GM23338 (cell line): ENCODE data around the gene FLT1. TPM values are rescaled to one million over a fixed set of nuclear protein-coding genes. Genes with fewer than 3 reads are reported as not detected.
A peak's percentile ranks its signal among the peaks of the same experiment; 100 is the strongest.

Experiments used
- ATAC-seq: fragments of 200-7000 bp; cut with Tn5 transposase; 3 replicates; pipeline ENCODE4 v1.9.1; 2020
- DNase-seq: peaks from one replicate; pipeline ENCODE4 v3.0.0-alpha.2; 2015; ENCODE audit warnings: low spot score
- H2AFZ ChIP-seq: fragments of 200-600 bp; sonication (generic); 2 replicates; pipeline ENCODE4 v1.8.0; 2016; ENCODE audit warnings: antibody characterized with exemption, mild to moderate bottlenecking, moderate library complexity
- H3F3A ChIP-seq: fragments of 200-600 bp; sonication (generic); replicated peaks from 2 replicates; pipeline ENCODE4 v1.8.0; 2017; ENCODE audit warnings: antibody characterized with exemption, mixed run types, low read depth
- H3K27ac ChIP-seq: fragments of 200-600 bp; sonication (generic); 2 replicates; pipeline ENCODE4 v1.6.1; 2016; ENCODE audit warnings: low read depth
- H3K27me3 ChIP-seq: fragments of 200-600 bp; sonication (generic); 2 replicates; pipeline ENCODE4 v1.8.0; 2016; ENCODE audit warnings: mild to moderate bottlenecking, mixed run types, moderate library complexity; ENCODE audit not compliant: insufficient read depth
- H3K36me3 ChIP-seq: fragments of 200-600 bp; sonication (generic); 2 replicates; pipeline ENCODE4 v1.8.0; 2016; ENCODE audit warnings: mild to moderate bottlenecking; ENCODE audit not compliant: insufficient read depth
- H3K4me1 ChIP-seq: fragments of 200-600 bp; sonication (generic); 2 replicates; pipeline ENCODE4 v1.8.0; 2016; ENCODE audit warnings: mild to moderate bottlenecking, moderate library complexity; ENCODE audit not compliant: insufficient read depth
- H3K4me2 ChIP-seq: fragments of 200-600 bp; sonication (generic); 2 replicates; pipeline ENCODE4 v1.7.1; 2017; ENCODE audit warnings: mixed run types
- H3K4me3 ChIP-seq: fragments of 200-600 bp; sonication (generic); 2 replicates; pipeline ENCODE4 v1.6.1; 2016; ENCODE audit warnings: mixed run types
- H3K79me2 ChIP-seq: fragments of 200-600 bp; sonication (generic); replicated peaks from 2 replicates; pipeline ENCODE4 v1.8.0; 2017; ENCODE audit warnings: mild to moderate bottlenecking; ENCODE audit not compliant: insufficient read depth
- H3K9me2 ChIP-seq: fragments of 200-600 bp; sonication (generic); 2 replicates; pipeline ENCODE4 v1.8.0; 2017; ENCODE audit not compliant: insufficient read depth
- H4K20me1 ChIP-seq: fragments of 200-600 bp; sonication (generic); replicated peaks from 2 replicates; pipeline ENCODE4 v1.8.0; 2017; ENCODE audit warnings: mild to moderate bottlenecking; ENCODE audit not compliant: insufficient read depth
- H3K27ac Mint-ChIP-seq: 2 replicates; pipeline ENCODE4 v1.8.0; 2020; ENCODE audit warnings: inconsistent platforms, mild to moderate bottlenecking, moderate library complexity, mixed read lengths
- H3K27me3 Mint-ChIP-seq: 3 replicates; pipeline ENCODE4 v1.8.0; 2022; ENCODE audit warnings: low read depth, mild to moderate bottlenecking, moderate library complexity, mixed read lengths, inconsistent platforms; ENCODE audit not compliant: insufficient read depth, poor library complexity
- H3K36me3 Mint-ChIP-seq: 3 replicates; pipeline ENCODE4 v1.8.0; 2021; ENCODE audit warnings: low read depth, mild to moderate bottlenecking, inconsistent platforms, moderate library complexity, mixed read lengths
- H3K4me1 Mint-ChIP-seq: 3 replicates; pipeline ENCODE4 v1.8.0; 2020; ENCODE audit warnings: mild to moderate bottlenecking, inconsistent platforms, mixed read lengths
- H3K4me3 Mint-ChIP-seq: 3 replicates; pipeline ENCODE4 v1.8.0; 2021; ENCODE audit warnings: moderate library complexity, mild to moderate bottlenecking, inconsistent platforms, mixed read lengths
- H3K9me3 Mint-ChIP-seq: 3 replicates; pipeline ENCODE4 v1.8.0; 2020; ENCODE audit warnings: moderate library complexity, mild to moderate bottlenecking, inconsistent platforms, mixed read lengths
- CREB1 ChIP-seq: fragments of 250-450 bp; sonication (Bioruptor Pico); IDR thresholded peaks from 2 replicates; pipeline ENCODE4 v1.5.0; 2020; ENCODE audit warnings: low read depth, mild to moderate bottlenecking, moderate library complexity
- CTCF ChIP-seq, 2 experiments: fragments of 200-600 bp in 1 of 2; sonication (generic) in 1 of 2; conservative IDR thresholded peaks; 2 replicates each; pipeline versions ENCODE4 v1.5.1 to v1.6.1; 2016 to 2017; ENCODE audit warnings: antibody characterized with exemption in 2 of 2, low read depth in 2 of 2, mild to moderate bottlenecking in 2 of 2, moderate library complexity in 1 of 2
- EZH2 ChIP-seq: fragments of 200-600 bp; sonication (generic); IDR thresholded peaks from one replicate; pipeline ENCODE4 v1.8.0; 2017; ENCODE audit warnings: antibody characterized with exemption, mild to moderate bottlenecking, low read depth; ENCODE audit not compliant: unreplicated experiment
- EZH2phosphoT487 ChIP-seq: fragments of 200-600 bp; sonication (generic); IDR thresholded peaks from one replicate; pipeline ENCODE4 v1.8.1; 2018; ENCODE audit warnings: antibody characterized with exemption; ENCODE audit not compliant: unreplicated experiment
- JUNB ChIP-seq: IDR thresholded peaks from one replicate; pipeline ENCODE4 v1.6.1; 2016; ENCODE audit warnings: antibody characterized with exemption; ENCODE audit not compliant: unreplicated experiment
- NANOG ChIP-seq: IDR thresholded peaks from 2 replicates; pipeline ENCODE4 v1.6.1; 2016; ENCODE audit warnings: antibody characterized with exemption, borderline replicate concordance
- POLR2AphosphoS5 ChIP-seq: IDR thresholded peaks from 2 replicates; pipeline ENCODE4 v1.6.1; 2016; ENCODE audit warnings: antibody characterized with exemption, low read depth
- STAT1 ChIP-seq: IDR thresholded peaks from one replicate; pipeline ENCODE4 v1.6.1; 2016; ENCODE audit warnings: antibody characterized with exemption; ENCODE audit not compliant: unreplicated experiment
- ZNF114 ChIP-seq: fragments of 250-450 bp; sonication (Bioruptor Pico); IDR thresholded peaks from 2 replicates; pipeline ENCODE4 v1.5.0; 2020; ENCODE audit warnings: mild to moderate bottlenecking, moderate library complexity
- ZNF331 ChIP-seq: fragments of 250-450 bp; sonication (Bioruptor Pico); IDR thresholded peaks from 2 replicates; pipeline ENCODE4 v1.5.0; 2020; ENCODE audit warnings: low read depth, mild to moderate bottlenecking, moderate library complexity
- ZNF462 ChIP-seq: fragments of 250-450 bp; sonication (Bioruptor Pico); IDR thresholded peaks from 2 replicates; pipeline ENCODE4 v1.5.0; 2020; ENCODE audit warnings: mild to moderate bottlenecking, moderate library complexity
- polyA plus RNA-seq: library from polyadenylated mRNA; unstranded; fragments of >200 nt; fragmentation: Nextera tagmentation; extraction: Ambion mirVana; gene quantifications from 2 replicates; pipeline ENCODE4 v1.2.1, GENCODE V29; 2016
- total RNA-seq: library from RNA; depleted of rRNA; stranded (reverse); fragments of >200 nt; shearing (Covaris generic); gene quantifications from 2 replicates; pipeline ENCODE4 v1.2.3, GENCODE V29; 2014
- TF ChIP-seq, protein P1 (sequence below): IDR thresholded peaks from 2 replicates; pipeline ENCODE4 v1.6.1; 2016; ENCODE audit warnings: antibody characterized with exemption
- TF ChIP-seq, protein P2 (sequence below): IDR thresholded peaks from one replicate; pipeline ENCODE4 v1.6.1; 2018; ENCODE audit warnings: antibody characterized with exemption; ENCODE audit not compliant: unreplicated experiment

The FLT1 gene
- total and polyA plus RNA-seq, 2 experiments from 2014 or later, result 26.8 to 116 TPM

DNA sequence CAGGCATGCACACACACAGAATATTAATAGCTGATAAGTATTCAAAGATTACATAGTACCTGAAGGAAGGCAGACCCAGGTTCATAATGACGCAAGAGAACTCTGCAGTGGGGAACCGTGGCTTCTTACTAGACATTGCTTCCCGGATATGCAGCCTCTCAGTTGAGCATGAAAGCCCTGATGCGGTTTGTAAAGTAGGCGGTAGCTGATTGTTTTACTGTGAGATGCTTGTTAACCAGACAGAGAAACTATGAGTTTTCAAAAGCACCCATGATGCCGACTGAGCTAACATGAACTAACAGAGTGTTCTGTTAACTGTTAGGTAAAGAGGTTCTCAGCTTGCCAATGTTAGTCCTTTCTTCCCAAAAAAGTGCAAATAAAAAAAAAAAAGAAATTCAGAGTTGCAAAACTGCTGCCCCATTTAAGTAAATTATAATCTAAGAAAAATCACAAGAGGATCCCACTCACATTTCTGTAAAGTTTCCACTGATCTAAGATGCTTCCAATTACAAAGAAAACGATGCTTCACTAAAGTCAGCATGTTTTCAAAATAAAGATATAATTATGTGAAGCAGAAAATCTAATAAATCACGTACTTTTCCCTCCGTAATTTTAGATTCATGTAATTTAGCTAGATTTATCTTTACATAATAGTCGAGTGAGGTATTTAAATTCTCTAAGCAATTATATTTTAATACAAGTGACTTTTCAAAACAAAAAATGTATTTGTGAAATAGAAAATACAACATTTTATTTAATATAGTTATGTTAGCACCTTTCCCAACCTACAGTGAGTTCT lies 2.2 kb downstream of the FLT1 start:
- Histone ChIP-seq H2AFZ (no peak overlapping the region), H3K9me2 (no peaks in the 10 kb centered on the region), H4K20me1 (peaks cover 27% of the 10 kb centered on the region), H3K4me1 (peaks cover 57% of the 10 kb centered on the region), H3K27me3 (peaks cover 32% of the 10 kb centered on the region), H3K36me3 (no peaks in the 10 kb centered on the region), H3K27ac (no peak overlapping the region), H3K79me2 (peaks cover 83% of the 10 kb centered on the region), H3K4me2 (peak overlapping the region; percentile 77), H3F3A (0 out of 2 replicates have a peak, but pooled peaks cover 4% of the 10 kb centered on the region), H3K4me3 (peak overlapping the region; percentile 87)
- peaks cover 17% of the 10 kb centered on the region for H3K27me3 Mint-ChIP-seq
- no peak for TF ChIP-seq ZNF114 (CRISPR knock-in tag)
- TF ChIP-seq, protein P1, sequence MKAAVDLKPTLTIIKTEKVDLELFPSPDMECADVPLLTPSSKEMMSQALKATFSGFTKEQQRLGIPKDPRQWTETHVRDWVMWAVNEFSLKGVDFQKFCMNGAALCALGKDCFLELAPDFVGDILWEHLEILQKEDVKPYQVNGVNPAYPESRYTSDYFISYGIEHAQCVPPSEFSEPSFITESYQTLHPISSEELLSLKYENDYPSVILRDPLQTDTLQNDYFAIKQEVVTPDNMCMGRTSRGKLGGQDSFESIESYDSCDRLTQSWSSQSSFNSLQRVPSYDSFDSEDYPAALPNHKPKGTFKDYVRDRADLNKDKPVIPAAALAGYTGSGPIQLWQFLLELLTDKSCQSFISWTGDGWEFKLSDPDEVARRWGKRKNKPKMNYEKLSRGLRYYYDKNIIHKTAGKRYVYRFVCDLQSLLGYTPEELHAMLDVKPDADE, result no peak
- TF ChIP-seq EZH2phosphoT487, result no peak
- TF ChIP-seq ZNF331 (CRISPR knock-in tag), result no peak
- TF ChIP-seq CREB1 (CRISPR knock-in tag), result no peak
- TF ChIP-seq EZH2, result no peak
- TF ChIP-seq, protein P2, sequence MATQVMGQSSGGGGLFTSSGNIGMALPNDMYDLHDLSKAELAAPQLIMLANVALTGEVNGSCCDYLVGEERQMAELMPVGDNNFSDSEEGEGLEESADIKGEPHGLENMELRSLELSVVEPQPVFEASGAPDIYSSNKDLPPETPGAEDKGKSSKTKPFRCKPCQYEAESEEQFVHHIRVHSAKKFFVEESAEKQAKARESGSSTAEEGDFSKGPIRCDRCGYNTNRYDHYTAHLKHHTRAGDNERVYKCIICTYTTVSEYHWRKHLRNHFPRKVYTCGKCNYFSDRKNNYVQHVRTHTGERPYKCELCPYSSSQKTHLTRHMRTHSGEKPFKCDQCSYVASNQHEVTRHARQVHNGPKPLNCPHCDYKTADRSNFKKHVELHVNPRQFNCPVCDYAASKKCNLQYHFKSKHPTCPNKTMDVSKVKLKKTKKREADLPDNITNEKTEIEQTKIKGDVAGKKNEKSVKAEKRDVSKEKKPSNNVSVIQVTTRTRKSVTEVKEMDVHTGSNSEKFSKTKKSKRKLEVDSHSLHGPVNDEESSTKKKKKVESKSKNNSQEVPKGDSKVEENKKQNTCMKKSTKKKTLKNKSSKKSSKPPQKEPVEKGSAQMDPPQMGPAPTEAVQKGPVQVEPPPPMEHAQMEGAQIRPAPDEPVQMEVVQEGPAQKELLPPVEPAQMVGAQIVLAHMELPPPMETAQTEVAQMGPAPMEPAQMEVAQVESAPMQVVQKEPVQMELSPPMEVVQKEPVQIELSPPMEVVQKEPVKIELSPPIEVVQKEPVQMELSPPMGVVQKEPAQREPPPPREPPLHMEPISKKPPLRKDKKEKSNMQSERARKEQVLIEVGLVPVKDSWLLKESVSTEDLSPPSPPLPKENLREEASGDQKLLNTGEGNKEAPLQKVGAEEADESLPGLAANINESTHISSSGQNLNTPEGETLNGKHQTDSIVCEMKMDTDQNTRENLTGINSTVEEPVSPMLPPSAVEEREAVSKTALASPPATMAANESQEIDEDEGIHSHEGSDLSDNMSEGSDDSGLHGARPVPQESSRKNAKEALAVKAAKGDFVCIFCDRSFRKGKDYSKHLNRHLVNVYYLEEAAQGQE, result no peak
- no peak for TF ChIP-seq ZNF462 (CRISPR knock-in tag)
- TF ChIP-seq POLR2AphosphoS5, result no peak
- no peak for TF ChIP-seq STAT1
- TF ChIP-seq NANOG, result no peak
- TF ChIP-seq JUNB, result no peak
- no peak for TF ChIP-seq CTCF (conservative IDR thresholded peaks at IDR 0.05; ENCODE audit: low read depth in 2 of 2)
- H3K36me3 Mint-ChIP-seq, result peaks cover 44% of the 10 kb centered on the region
- H3K4me3 Mint-ChIP-seq, result peak overlapping the region; percentile 93
- H3K27ac Mint-ChIP-seq, result no peak overlapping the region
- peak; percentile 63 for DNase-seq
- peaks cover 64% of the 10 kb centered on the region for H3K4me1 Mint-ChIP-seq
- no peak for ATAC-seq
- no peaks in the 10 kb centered on the region; the same call in 2 of the 3 replicates for H3K9me3 Mint-ChIP-seq
